ENCODE measurements around the gene FHIT.

FHIT gene

DNA sequence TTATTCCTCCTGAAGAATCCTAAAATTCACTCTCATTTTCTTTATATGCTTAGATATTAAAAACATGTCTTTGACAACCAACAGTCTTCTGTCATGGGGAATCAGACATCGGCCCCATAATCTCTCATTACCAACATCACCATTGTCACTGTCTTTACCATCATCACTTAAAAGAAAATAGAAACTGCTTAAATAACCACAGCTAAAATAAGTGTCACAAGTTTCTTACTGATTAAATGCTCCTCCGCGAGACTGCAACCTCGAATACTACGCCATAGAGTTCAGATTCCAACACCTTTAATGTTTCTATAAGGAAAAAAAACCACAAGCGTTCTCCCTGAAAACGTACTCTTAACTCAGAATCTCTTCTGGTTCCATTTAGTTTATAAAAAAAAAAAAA lies 1223.9 kb downstream of the FHIT start:
- H4K20me1 ChIP-seq (ENCODE audit: insufficient read depth, low read length): no peaks in the 10 kb centered on the region
- H3K27ac ChIP-seq (ENCODE audit: low read length): no peak overlapping the region
- peaks cover 14% of the 10 kb centered on the region for H3K4me1 ChIP-seq (ENCODE audit: low read length)
- no peak overlapping the region for H3K4me2 ChIP-seq (ENCODE audit: low read length)
- H3K27me3 ChIP-seq (ENCODE audit: low read depth, low read length): no peaks in the 10 kb centered on the region
- H3K9me3 ChIP-seq (ENCODE audit: insufficient read depth, low read length): no peaks in the 10 kb centered on the region
- H3K36me3 ChIP-seq (replicated peaks; ENCODE audit: low read depth, low read length): no peaks in the 10 kb centered on the region
- no peak overlapping the region for H3K9ac ChIP-seq (ENCODE audit: low read length)
- H3K4me3 ChIP-seq (ENCODE audit: low read length): no peak overlapping the region
- no peaks in the 10 kb centered on the region for H3K79me2 ChIP-seq (ENCODE audit: low read length)
- H2AFZ ChIP-seq (ENCODE audit: low read depth, low read length): no peak overlapping the region
- TF ChIP-seq, protein P1, sequence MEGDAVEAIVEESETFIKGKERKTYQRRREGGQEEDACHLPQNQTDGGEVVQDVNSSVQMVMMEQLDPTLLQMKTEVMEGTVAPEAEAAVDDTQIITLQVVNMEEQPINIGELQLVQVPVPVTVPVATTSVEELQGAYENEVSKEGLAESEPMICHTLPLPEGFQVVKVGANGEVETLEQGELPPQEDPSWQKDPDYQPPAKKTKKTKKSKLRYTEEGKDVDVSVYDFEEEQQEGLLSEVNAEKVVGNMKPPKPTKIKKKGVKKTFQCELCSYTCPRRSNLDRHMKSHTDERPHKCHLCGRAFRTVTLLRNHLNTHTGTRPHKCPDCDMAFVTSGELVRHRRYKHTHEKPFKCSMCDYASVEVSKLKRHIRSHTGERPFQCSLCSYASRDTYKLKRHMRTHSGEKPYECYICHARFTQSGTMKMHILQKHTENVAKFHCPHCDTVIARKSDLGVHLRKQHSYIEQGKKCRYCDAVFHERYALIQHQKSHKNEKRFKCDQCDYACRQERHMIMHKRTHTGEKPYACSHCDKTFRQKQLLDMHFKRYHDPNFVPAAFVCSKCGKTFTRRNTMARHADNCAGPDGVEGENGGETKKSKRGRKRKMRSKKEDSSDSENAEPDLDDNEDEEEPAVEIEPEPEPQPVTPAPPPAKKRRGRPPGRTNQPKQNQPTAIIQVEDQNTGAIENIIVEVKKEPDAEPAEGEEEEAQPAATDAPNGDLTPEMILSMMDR (IDR thresholded peaks at IDR 0.05; ENCODE audit: low read depth, low read length): no peak
- no peak for TF ChIP-seq EZH2phosphoT487 (IDR thresholded peaks at IDR 0.05; ENCODE audit: low read depth)

DNA sequence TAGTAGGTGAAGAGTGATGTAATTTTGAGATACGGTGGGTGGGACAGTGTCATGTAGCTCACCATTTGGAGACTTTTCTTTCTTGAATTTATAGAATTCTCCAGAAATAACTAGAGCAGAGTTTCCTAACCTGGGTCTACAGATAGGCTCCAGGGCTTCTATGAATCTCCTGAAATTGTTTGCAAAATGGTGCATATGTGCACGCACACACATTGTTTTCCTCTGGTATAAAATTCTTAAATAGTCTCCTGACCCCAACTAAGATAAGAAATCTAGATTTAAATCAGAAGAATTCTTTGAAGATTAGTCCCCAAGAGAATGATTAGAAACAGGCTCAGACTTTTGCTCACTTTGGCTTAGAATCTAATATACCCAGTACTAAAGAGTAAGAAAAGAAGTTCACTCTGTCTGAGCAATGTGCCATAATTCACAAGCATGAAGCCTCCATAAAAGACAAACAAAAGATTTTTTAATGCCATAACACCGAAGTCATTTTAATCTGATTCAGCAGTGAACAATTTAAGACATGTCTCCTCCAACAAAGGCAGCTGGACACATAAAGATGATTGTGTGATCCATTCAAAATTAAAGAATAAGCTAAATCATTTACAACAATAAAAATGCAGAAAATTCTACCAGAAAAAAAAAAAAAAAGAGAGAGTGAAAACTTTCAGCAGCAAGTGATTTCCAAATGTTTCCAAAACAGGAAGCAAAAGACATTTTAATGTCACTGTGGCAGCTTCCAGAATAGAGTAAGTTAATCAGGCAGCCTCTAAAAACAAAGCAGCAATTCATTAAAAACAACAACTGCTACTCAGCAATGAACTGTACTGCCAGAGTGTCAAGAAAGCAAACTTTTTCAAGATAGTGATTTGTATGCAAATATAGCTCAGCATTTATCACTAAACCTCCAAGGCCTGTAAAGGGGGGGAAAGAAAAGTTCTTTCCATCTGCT lies 1225.9 kb downstream of the FHIT start:
- no peaks in the 10 kb centered on the region for H3K79me2 ChIP-seq (ENCODE audit: low read length)
- peaks cover 8% of the 10 kb centered on the region; the same call in 1 of the 2 replicates for H3K4me1 ChIP-seq (ENCODE audit: low read length)
- H2AFZ ChIP-seq (ENCODE audit: low read depth, low read length): no peak overlapping the region
- no peak overlapping the region for H3K4me2 ChIP-seq (ENCODE audit: low read length)
- H3K27ac ChIP-seq (ENCODE audit: low read length): no peak overlapping the region
- TF ChIP-seq EZH2phosphoT487 (IDR thresholded peaks at IDR 0.05; ENCODE audit: low read depth): no peak
- TF ChIP-seq, protein P1 (IDR thresholded peaks at IDR 0.05; ENCODE audit: low read depth, low read length): no peak
- no peak overlapping the region for H3K9ac ChIP-seq (ENCODE audit: low read length)
- H4K20me1 ChIP-seq (ENCODE audit: insufficient read depth, low read length): no peaks in the 10 kb centered on the region
- H3K27me3 ChIP-seq (ENCODE audit: low read depth, low read length): no peaks in the 10 kb centered on the region
- no peaks in the 10 kb centered on the region for H3K9me3 ChIP-seq (ENCODE audit: insufficient read depth, low read length)
- no peaks in the 10 kb centered on the region for H3K36me3 ChIP-seq (replicated peaks; ENCODE audit: low read depth, low read length)
- no peak overlapping the region for H3K4me3 ChIP-seq (ENCODE audit: low read length)

DNA sequence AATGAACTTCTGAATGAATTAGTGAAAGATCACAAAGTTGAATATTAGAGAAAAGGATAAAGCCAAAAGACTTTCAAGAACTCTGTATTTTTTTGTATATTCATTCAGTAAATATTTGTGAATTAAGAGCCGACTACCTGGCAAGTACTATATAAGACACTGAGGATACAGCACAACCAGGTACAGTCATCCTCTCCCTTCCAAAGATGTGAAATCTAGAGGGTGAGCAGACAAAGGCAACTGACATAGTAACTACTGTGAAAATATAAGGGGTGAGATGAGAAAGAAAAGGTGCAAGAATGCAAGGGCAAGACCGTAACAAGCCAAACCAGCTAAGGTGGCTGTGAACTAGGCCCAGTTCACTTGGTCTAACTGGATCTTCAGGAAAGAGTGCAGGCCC lies 1226.9 kb downstream of the FHIT start:
- Histone ChIP-seq H3K79me2 (ENCODE audit: low read length) (no peaks in the 10 kb centered on the region), H3K4me1 (ENCODE audit: low read length) (peaks cover 8% of the 10 kb centered on the region; the same call in 1 of the 2 replicates), H3K9me3 (ENCODE audit: insufficient read depth, low read length) (no peaks in the 10 kb centered on the region), H3K27me3 (ENCODE audit: low read depth, low read length) (no peaks in the 10 kb centered on the region), H3K9ac (ENCODE audit: low read length) (no peak overlapping the region), H2AFZ (ENCODE audit: low read depth, low read length) (no peak overlapping the region), H4K20me1 (ENCODE audit: insufficient read depth, low read length) (no peaks in the 10 kb centered on the region), H3K36me3 (replicated peaks; ENCODE audit: low read depth, low read length) (no peaks in the 10 kb centered on the region), H3K4me3 (ENCODE audit: low read length) (no peak overlapping the region), H3K4me2 (ENCODE audit: low read length) (no peak overlapping the region), H3K27ac (ENCODE audit: low read length) (no peak overlapping the region)
- TF ChIP-seq EZH2phosphoT487 (IDR thresholded peaks at IDR 0.05; ENCODE audit: low read depth): no peak

- Histone ChIP-seq H3K4me3 (ENCODE audit: low read length) (no peak overlapping the region), H3K27me3 (ENCODE audit: low read depth, low read length) (no peaks in the 10 kb centered on the region), H3K4me1 (ENCODE audit: low read length) (peaks cover 10% of the 10 kb centered on the region), H4K20me1 (ENCODE audit: insufficient read depth, low read length) (no peaks in the 10 kb centered on the region), H2AFZ (ENCODE audit: low read depth, low read length) (no peak overlapping the region), H3K36me3 (replicated peaks; ENCODE audit: low read depth, low read length) (peaks cover 2% of the 10 kb centered on the region), H3K4me2 (ENCODE audit: low read length) (no peak overlapping the region), H3K27ac (ENCODE audit: low read length) (no peak overlapping the region), H3K9ac (ENCODE audit: low read length) (no peak overlapping the region), H3K79me2 (ENCODE audit: low read length) (no peaks in the 10 kb centered on the region), H3K9me3 (ENCODE audit: insufficient read depth, low read length) (0 out of 2 replicates have a peak, but pooled peaks cover 1% of the 10 kb centered on the region)
- TF ChIP-seq EZH2phosphoT487 (IDR thresholded peaks at IDR 0.05; ENCODE audit: low read depth): no peak
- TF ChIP-seq, protein P1 (IDR thresholded peaks at IDR 0.05; ENCODE audit: low read depth, low read length): no peak
Observed at GRCh38 chr3:60023189-60023588, 1228.1 kb downstream of the FHIT start.
